HG02798 (cell line): ENCODE results near the gene PLD3.

ENCODE experiments used
- ATAC-seq: cut with Tn5 transposase; IDR thresholded peaks from one replicate; pipeline ENCODE4 v1.9.1; 2021; ENCODE audit warnings: mild to moderate bottlenecking; ENCODE audit not compliant: unreplicated experiment, poor library complexity

The PLD3 gene

GRCh38 chr19:40424637-40425449 is 76.3 kb downstream of the PLD3 start:
- ATAC-seq: no peak

- ATAC-seq: peak; percentile 87
Observed at GRCh38 chr19:40425450-40426287, 77.2 kb downstream of the PLD3 start, which contains the start of gene SERTAD1. Gene SERTAD1, minus strand, starts transcription at chr19:40425992. Its CDS starts 2,446 bp downstream, at chr19:40423546.
